LNCaP clone FGC (cell line): Measurements from ENCODE around the gene METTL21A.

Experiments
- DNase-seq: peaks from one replicate; pipeline ENCODE4 v3.0.0-alpha.2; 2011; ENCODE audit warnings: low read depth
- H3K4me3 ChIP-seq: 2 replicates; pipeline ENCODE4 v1.5.1; 2011; ENCODE audit warnings: mild to moderate bottlenecking, low read depth, low read length, control low read depth
- CTCF ChIP-seq: IDR thresholded peaks from 2 replicates; pipeline ENCODE4 v1.5.1; 2012; ENCODE audit warnings: mild to moderate bottlenecking; ENCODE audit not compliant: control insufficient read depth, insufficient read depth; ENCODE audit errors: extremely low read depth

Gene METTL21A

DNA sequence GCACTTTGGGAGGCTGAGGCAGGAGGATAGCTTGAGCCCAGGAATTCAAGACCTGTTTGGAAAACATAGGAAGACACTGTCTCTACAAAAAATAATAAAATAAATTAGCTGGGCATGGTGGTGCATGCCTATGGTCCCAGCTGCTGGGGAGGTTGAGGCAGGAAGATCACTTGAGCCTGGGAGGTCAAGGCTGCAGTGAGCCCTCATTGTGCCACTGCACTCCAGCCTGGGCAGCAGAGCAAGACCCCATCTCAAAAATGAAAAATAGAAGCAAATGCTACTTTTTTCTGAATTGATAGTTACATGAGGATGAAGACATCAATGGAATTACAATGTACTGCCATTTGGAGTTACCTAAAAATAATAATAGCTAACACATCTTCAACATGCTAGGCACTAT, 31.9 kb downstream of the METTL21A start:
- no peak for DNase-seq
- no peak for TF ChIP-seq CTCF
- H3K4me3 ChIP-seq, result no peak overlapping the region

DNA sequence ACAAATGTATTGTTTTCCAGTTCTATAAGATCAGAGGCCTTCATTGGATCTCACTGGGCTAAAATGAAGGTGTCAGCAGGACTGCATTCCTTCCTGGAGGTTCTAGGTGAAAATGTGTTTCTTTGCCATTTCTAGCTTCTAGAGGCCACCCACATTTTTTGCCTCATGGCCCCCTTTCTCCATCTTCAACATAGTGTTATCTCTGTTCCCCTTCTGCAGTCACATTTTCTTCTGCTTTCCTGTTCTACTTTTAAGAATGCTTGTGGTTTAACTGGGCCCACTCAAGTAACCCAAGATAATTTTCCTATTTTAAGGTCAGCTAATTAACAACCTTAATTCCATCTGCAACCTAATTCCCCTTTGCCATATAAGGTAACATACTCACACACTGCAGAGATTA, 36.1 kb downstream of the METTL21A start:
- H3K4me3 ChIP-seq, result no peak overlapping the region
- no peak for DNase-seq
- TF ChIP-seq CTCF, result no peak

DNA sequence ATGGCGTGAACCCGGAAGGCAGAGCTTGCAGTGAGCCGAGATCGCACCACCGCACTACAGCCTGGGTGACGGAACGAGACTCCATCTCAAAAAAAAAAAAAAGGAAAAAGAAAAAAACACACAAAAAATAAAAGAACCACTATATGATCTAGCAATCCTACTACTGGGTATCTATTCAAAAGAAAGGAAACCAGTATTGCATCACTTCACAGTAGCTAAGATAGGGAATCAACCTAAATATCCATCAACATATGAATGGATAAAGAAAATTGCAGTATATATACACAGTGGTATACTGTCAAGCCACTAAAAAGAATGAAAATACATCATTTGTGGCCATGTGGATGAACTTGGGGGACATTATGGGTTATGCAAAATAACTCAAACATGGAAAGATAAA, 37.9 kb downstream of the METTL21A start:
- no peak for DNase-seq
- H3K4me3 ChIP-seq, result no peak overlapping the region
- no peak for TF ChIP-seq CTCF

DNA sequence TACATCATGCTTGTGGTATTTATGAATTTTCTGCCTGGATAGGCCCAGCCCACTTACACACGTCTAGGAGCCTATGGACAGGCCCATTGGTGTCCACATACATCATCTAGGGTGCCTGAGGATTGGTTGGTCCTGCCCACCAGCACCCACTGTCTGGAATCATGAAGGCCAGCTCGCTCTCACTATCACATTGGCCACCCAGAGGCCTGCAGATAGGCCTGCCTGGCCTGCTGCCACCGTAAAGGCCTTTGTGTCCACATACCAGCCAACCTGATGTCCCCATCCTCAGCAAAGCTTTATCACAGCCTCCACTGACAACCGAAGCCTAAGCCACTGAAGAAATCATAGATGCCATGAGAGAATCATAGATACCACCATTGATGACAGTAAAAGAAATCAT, 40.2 kb downstream of the METTL21A start:
- H3K4me3 ChIP-seq, result no peak overlapping the region
- TF ChIP-seq CTCF, result no peak

DNA sequence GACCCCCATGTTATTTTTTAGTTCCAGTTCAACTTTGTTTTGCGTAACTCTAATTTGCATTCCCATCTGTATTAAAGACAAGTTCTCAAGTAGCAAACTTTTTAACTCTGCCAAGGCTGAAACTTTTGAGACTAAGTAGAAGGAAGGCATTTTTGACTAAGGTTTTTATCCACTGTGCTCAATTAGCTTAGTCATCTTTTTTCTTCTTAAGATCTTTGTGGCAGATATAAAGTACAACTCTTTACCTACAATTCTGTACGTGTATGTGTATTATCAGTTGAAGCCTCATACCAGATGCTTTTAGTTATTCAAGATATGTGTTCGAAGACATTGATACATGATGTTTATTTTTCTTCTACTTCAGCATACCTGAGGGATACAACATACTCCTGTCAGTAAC, 53.8 kb downstream of the METTL21A start:
- DNase-seq, result no peak
- no peak for TF ChIP-seq CTCF
- H3K4me3 ChIP-seq, result no peak overlapping the region

More for the DNA sequence above, 40.2 kb downstream of the METTL21A start:
- no peak for DNase-seq

GRCh38 chr2:207567671-207568070, 57.5 kb downstream of the METTL21A start:
- no peak for TF ChIP-seq CTCF
- H3K4me3 ChIP-seq, result no peak overlapping the region
- DNase-seq, result no peak

DNA sequence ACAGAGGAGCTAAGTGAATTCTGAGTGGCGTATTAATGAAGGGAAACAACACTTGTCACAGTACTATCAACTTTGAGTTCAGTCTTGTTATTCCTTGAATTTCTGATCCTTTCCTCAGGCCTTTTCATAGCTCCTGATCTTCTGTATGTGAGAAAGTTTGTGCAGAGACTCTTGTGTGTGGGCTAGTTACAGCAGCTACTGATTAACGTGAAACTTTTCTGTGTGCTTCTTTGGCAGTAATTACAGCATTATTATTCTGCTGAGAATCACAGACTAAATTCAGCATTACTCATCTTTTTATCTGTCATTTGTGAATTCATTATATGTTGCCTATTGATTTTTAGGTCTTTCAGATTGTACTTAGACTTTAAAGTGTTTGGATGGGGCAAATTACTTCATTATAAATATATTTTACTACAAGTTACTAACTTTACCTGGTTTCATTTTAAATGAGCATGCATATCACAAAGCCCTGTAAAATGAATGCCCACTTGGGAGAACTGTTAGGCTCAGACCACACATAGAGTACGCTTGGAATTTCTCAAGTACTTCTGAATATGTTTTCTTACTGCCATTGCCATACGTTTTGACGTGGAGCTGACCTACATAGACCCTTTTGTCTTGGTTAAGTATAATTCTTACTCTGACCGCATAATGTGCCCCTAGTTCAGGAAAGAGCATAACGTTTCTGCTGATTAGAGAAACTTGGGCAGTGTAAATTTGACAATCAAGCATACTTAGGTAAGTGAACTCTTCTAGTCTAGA, 59.3 kb downstream of the METTL21A start:
- DNase-seq, result no peak
- H3K4me3 ChIP-seq, result no peak overlapping the region
- no peak for TF ChIP-seq CTCF
